Ishikawa (cell line): Measurements from ENCODE around the gene APOB.

ENCODE experiments used
- CEBPB ChIP-seq: IDR thresholded peaks from 2 replicates; pipeline ENCODE4 v1.6.1; 2012
- CREB1 ChIP-seq: IDR thresholded peaks from 2 replicates; pipeline ENCODE4 v1.6.1; 2012; ENCODE audit warnings: low read depth
- EGR1 ChIP-seq: IDR thresholded peaks from 2 replicates; pipeline ENCODE4 v1.6.1; 2012
- EP300 ChIP-seq: IDR thresholded peaks from 2 replicates; pipeline ENCODE4 v1.6.1; 2012; ENCODE audit warnings: borderline replicate concordance
- FOXM1 ChIP-seq: IDR thresholded peaks from 2 replicates; pipeline ENCODE4 v1.6.1; 2012; ENCODE audit warnings: low read depth, borderline replicate concordance
- NFIC ChIP-seq: IDR thresholded peaks from 2 replicates; pipeline ENCODE4 v1.6.1; 2012
- RAD21 ChIP-seq: IDR thresholded peaks from 2 replicates; pipeline ENCODE4 v1.6.1; 2012; ENCODE audit warnings: low read depth
- TAF1 ChIP-seq: IDR thresholded peaks from 2 replicates; pipeline ENCODE4 v1.6.1; 2012; ENCODE audit warnings: low read depth, mild to moderate bottlenecking
- TCF12 ChIP-seq: IDR thresholded peaks from 2 replicates; pipeline ENCODE4 v1.6.1; 2012; ENCODE audit warnings: low read depth
- TEAD4 ChIP-seq: IDR thresholded peaks from 2 replicates; pipeline ENCODE4 v1.6.1; 2012
- YY1 ChIP-seq: IDR thresholded peaks from 2 replicates; pipeline ENCODE4 v1.6.1; 2012; ENCODE audit warnings: low read depth
- ZBTB7A ChIP-seq: IDR thresholded peaks from 2 replicates; pipeline ENCODE4 v1.6.1; 2012; ENCODE audit warnings: low read depth
- TF ChIP-seq, protein P1 (sequence below): IDR thresholded peaks from 2 replicates; pipeline ENCODE4 v1.6.1; 2012
- TF ChIP-seq, protein P2 (sequence below): IDR thresholded peaks from 2 replicates; pipeline ENCODE4 v1.6.1; 2012; ENCODE audit warnings: low read depth, mild to moderate bottlenecking
- TF ChIP-seq, protein P3 (sequence below): IDR thresholded peaks from 2 replicates; pipeline ENCODE4 v1.6.1; 2012

Gene APOB

DNA sequence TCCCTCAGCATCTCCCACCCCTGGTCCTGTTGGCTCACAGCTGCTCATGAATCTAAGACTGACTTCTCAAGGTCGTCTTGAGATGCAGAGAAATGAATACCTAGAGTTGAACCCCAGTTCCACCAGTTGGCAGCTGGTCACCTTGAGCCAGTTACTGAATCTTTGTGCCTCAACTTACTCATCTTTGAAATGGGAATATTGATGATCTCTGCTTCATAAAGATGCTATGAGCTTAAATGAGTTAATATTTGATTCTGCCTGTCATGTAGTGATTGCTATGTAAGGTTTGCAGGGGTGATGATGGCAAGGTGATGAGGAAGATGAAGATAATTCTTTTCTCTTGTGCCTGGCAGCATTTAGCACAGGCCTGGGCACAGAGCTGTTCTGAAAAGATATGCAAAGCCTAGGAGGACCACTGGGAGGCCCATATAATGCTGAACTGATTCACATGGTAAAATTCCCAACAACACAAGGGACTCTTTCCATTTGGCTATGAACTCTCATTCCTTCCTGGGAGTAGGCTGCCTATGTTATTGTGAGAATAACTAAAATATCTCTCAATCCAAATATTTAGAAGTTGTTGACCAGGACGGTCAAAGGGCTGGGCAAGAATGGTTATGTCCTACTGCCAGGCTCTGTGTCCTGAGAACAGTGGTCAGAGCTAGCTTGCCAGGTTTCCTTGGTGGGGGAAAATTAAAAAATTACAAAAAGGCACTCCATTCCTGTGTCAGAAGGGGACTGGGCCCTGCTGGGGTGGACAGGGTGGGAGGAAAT is 70.9 kb downstream of the APOB start:
- TF ChIP-seq FOXM1 = no peak
- no peak for TF ChIP-seq CEBPB
- TF ChIP-seq EP300 = no peak
- TF ChIP-seq CREB1 = no peak
- no peak for TF ChIP-seq YY1
- no peak for TF ChIP-seq TEAD4
- no peak for TF ChIP-seq EGR1
- TF ChIP-seq, protein P1, sequence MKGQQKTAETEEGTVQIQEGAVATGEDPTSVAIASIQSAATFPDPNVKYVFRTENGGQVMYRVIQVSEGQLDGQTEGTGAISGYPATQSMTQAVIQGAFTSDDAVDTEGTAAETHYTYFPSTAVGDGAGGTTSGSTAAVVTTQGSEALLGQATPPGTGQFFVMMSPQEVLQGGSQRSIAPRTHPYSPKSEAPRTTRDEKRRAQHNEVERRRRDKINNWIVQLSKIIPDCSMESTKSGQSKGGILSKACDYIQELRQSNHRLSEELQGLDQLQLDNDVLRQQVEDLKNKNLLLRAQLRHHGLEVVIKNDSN = no peak
- no peak for TF ChIP-seq ZBTB7A
- TF ChIP-seq TAF1 = no peak
- TF ChIP-seq RAD21 = no peak
- no peak for TF ChIP-seq NFIC
- TF ChIP-seq, protein P2, sequence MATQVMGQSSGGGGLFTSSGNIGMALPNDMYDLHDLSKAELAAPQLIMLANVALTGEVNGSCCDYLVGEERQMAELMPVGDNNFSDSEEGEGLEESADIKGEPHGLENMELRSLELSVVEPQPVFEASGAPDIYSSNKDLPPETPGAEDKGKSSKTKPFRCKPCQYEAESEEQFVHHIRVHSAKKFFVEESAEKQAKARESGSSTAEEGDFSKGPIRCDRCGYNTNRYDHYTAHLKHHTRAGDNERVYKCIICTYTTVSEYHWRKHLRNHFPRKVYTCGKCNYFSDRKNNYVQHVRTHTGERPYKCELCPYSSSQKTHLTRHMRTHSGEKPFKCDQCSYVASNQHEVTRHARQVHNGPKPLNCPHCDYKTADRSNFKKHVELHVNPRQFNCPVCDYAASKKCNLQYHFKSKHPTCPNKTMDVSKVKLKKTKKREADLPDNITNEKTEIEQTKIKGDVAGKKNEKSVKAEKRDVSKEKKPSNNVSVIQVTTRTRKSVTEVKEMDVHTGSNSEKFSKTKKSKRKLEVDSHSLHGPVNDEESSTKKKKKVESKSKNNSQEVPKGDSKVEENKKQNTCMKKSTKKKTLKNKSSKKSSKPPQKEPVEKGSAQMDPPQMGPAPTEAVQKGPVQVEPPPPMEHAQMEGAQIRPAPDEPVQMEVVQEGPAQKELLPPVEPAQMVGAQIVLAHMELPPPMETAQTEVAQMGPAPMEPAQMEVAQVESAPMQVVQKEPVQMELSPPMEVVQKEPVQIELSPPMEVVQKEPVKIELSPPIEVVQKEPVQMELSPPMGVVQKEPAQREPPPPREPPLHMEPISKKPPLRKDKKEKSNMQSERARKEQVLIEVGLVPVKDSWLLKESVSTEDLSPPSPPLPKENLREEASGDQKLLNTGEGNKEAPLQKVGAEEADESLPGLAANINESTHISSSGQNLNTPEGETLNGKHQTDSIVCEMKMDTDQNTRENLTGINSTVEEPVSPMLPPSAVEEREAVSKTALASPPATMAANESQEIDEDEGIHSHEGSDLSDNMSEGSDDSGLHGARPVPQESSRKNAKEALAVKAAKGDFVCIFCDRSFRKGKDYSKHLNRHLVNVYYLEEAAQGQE = no peak
- TF ChIP-seq, protein P3, sequence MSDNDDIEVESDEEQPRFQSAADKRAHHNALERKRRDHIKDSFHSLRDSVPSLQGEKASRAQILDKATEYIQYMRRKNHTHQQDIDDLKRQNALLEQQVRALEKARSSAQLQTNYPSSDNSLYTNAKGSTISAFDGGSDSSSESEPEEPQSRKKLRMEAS = no peak
- TF ChIP-seq TCF12 = no peak

DNA sequence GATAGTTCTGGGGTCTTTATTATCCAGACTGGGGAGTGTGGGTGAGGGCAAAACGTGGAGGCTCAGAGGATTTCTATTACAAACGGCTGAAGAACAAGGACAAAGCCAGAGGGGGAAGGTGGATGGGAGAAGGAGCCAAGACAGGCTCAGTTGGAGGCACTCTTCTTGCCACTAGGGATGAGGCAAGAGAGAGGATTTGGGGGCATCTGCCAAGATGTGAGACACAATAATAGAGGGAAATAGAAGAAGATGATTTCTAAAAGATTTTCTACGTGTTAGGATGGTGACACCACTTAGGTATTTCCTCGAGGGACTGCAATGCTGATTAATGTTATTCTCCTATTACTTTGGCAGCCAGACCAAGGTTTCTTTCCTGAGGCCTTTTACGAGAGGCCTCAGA is 71.8 kb downstream of the APOB start:
- TF ChIP-seq, protein P3 = no peak
- TF ChIP-seq, protein P2 = no peak
- TF ChIP-seq RAD21 = no peak
- TF ChIP-seq ZBTB7A = no peak
- no peak for TF ChIP-seq EP300
- TF ChIP-seq FOXM1 = no peak
- TF ChIP-seq TEAD4 = no peak
- no peak for TF ChIP-seq NFIC
- no peak for TF ChIP-seq CEBPB
- no peak for TF ChIP-seq EGR1
- TF ChIP-seq TAF1 = no peak
- TF ChIP-seq, protein P1 = no peak
- no peak for TF ChIP-seq CREB1
- no peak for TF ChIP-seq TCF12
- TF ChIP-seq YY1 = no peak

DNA sequence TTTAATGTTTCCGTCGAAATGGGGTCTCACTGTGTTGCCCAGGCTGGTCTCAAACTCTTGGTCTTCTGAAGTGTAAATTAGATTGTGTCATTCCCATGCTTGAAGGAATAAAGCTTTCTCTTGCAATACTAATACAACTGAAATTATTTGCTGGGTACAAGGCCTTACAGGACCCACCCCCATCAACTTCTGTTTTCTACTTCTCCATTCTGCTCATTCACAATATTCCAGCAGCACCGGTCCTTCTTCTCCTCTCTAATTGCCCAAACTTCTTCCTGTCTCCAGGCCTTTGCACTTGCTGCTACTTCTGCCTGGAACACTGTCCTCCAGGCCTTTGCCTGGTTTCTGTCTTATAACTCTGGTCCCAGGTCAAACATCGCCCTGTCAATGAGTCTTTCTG is 73.8 kb downstream of the APOB start:
- TF ChIP-seq CREB1 (no peak), TEAD4 (no peak), EP300 (no peak), RAD21 (no peak)
- TF ChIP-seq, protein P2 = no peak

DNA sequence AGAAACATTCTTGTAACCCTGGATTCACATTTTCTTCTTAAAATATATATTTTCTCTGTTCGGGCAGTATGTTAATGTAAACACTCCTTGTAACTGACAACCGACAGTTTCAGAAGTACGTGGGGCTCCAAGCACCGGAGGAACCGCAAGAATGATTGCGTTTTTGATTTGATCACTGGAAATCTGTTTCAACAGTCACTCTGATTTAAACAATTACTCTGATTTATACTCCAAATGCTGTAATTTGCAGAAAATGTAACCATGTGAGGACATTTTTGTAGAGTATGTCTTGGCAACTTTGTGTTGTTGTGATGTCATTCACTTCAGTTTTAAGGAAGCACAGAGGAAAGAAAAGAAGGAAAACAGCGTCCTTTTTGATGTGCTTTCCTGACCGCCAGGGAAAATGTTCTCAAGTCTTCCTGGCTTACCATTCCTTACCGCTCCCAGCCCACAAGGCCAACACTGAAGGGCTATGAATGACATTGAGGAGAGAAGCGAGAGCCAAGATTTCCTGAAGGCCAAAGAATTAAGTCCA is 77.7 kb downstream of the APOB start:
- no peak for TF ChIP-seq TAF1
- no peak for TF ChIP-seq ZBTB7A
- TF ChIP-seq YY1 = no peak
- TF ChIP-seq EP300 = no peak
- TF ChIP-seq CREB1 = no peak
- no peak for TF ChIP-seq EGR1
- TF ChIP-seq FOXM1 = no peak
- TF ChIP-seq RAD21 = no peak
- TF ChIP-seq, protein P2 = no peak
- no peak for TF ChIP-seq CEBPB
- TF ChIP-seq, protein P3 = no peak
